ENCODE results near the gene SPRY4.
A peak's percentile ranks its signal among the peaks of the same experiment; 100 is the strongest.
"Not testable (repeated sequence)": the region's sequence is repeated elsewhere in the genome, so short reads cannot be mapped to it uniquely, and the experiment has no call there.

SPRY4 gene

DNA sequence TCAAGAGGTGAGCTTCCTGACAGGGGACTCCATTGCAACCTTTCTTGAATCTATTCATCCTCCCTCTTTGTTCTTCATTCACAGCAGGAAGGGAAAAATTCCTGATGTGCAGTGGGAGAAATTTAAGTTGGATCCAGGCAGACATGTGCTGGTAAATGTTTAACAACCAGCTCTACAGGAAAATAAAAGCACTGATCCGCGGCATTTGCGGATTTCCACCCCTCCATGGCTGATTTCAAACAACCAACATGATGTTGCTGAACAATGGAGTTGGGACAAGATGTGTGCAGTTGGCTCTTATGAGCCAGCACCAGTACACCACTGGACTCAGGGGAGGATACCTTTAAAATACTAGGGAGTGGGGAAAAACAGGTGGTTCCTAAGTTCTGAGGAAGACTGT lies 47.0 kb downstream of the SPRY4 start:
- Mint-ChIP-seq H3K27me3 (ENCODE audit: low read depth, poor library complexity) (no peaks in the 10 kb centered on the region), H3K9me3 (no peaks in the 10 kb centered on the region), H3K27ac (peak overlapping the region; percentile 79), H3K4me3 (no peak overlapping the region), H3K36me3 (ENCODE audit: low read depth) (no peaks in the 10 kb centered on the region), H3K4me1 (peaks cover 59% of the 10 kb centered on the region)
- DNase-seq = no peak
- TF ChIP-seq, protein P1, sequence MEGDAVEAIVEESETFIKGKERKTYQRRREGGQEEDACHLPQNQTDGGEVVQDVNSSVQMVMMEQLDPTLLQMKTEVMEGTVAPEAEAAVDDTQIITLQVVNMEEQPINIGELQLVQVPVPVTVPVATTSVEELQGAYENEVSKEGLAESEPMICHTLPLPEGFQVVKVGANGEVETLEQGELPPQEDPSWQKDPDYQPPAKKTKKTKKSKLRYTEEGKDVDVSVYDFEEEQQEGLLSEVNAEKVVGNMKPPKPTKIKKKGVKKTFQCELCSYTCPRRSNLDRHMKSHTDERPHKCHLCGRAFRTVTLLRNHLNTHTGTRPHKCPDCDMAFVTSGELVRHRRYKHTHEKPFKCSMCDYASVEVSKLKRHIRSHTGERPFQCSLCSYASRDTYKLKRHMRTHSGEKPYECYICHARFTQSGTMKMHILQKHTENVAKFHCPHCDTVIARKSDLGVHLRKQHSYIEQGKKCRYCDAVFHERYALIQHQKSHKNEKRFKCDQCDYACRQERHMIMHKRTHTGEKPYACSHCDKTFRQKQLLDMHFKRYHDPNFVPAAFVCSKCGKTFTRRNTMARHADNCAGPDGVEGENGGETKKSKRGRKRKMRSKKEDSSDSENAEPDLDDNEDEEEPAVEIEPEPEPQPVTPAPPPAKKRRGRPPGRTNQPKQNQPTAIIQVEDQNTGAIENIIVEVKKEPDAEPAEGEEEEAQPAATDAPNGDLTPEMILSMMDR (IDR thresholded peaks at IDR 0.05) = no peak

DNA sequence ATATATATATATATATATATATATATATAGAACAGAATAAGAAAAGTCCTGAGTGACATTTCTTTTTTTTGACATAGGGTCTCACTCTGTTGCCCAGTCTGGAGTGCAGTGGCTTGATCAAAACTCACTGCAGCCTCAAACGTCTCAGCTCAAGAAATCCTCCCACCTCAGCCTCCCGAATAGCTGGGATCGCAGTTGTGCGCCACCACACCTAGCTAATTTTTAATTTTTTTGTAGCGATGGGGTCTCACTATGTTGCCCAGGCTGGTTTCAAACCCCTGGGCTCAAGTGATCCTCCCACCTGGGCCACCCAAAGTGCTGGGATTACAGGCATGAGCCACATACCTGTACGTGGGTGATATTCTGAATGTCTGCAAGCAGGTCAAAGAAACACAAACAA lies 48.3 kb downstream of the SPRY4 start:
- H3K36me3 Mint-ChIP-seq (ENCODE audit: low read depth) = no peaks in the 10 kb centered on the region

DNA sequence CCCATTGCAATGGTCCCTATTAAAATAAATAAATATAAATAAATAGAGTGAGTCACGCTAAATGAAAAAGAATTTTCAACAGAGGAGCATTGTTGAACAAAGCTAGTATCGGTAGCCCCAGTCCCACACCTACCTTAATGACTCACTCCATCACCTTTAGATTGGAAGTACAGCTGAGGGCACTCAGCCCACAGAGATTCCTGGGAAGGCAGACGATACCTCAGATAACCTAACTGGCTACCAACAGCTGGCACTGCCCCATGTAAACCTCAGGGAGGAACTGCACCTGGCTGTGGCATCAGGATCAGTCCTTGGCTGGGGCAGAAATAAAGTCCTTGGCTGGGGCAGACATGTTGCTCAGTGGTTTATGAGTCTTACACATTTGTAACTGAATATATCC lies 49.3 kb downstream of the SPRY4 start:
- Mint-ChIP-seq H3K9me3 (no peaks in the 10 kb centered on the region), H3K27me3 (ENCODE audit: low read depth, poor library complexity) (peaks cover 7% of the 10 kb centered on the region), H3K4me1 (peaks cover 37% of the 10 kb centered on the region), H3K27ac (no peak overlapping the region), H3K36me3 (ENCODE audit: low read depth) (no peaks in the 10 kb centered on the region), H3K4me3 (no peak overlapping the region)
- DNase-seq = no peak
- TF ChIP-seq, protein P1 (IDR thresholded peaks at IDR 0.05) = no peak

More for the DNA sequence above, 48.3 kb downstream of the SPRY4 start:
- TF ChIP-seq, protein P1 (IDR thresholded peaks at IDR 0.05) = no peak
- H3K27me3 Mint-ChIP-seq (ENCODE audit: low read depth, poor library complexity) = peaks cover 3% of the 10 kb centered on the region
- no peaks in the 10 kb centered on the region for H3K9me3 Mint-ChIP-seq
- no peak overlapping the region for H3K4me3 Mint-ChIP-seq
- no peak for DNase-seq
- no peak overlapping the region for H3K27ac Mint-ChIP-seq
- peaks cover 48% of the 10 kb centered on the region for H3K4me1 Mint-ChIP-seq

DNA sequence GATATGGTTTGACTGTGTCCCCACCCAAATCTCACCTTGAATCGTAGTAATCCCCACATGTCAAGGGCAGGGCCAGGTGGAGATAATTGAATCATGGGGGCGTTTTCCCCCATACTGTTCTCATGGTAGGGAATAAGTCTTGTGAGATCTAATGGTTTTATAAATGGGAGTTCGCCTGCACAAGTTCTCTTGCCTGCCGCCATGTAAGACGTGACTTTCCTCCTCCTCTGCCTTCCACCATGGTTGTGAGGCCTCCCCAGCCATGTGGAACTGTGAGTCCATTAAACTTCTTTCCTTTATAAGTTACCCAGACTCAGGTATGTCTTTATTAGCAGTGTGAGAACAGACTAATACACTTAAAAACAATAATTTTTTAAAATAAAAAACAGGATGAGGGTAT lies 52.2 kb downstream of the SPRY4 start:
- H3K4me1 Mint-ChIP-seq = peaks cover 13% of the 10 kb centered on the region
- H3K27ac Mint-ChIP-seq; H3K36me3 Mint-ChIP-seq (ENCODE audit: low read depth); H3K9me3 Mint-ChIP-seq; DNase-seq; H3K27me3 Mint-ChIP-seq (ENCODE audit: low read depth, poor library complexity); H3K4me3 Mint-ChIP-seq: not testable (repeated sequence)

DNA sequence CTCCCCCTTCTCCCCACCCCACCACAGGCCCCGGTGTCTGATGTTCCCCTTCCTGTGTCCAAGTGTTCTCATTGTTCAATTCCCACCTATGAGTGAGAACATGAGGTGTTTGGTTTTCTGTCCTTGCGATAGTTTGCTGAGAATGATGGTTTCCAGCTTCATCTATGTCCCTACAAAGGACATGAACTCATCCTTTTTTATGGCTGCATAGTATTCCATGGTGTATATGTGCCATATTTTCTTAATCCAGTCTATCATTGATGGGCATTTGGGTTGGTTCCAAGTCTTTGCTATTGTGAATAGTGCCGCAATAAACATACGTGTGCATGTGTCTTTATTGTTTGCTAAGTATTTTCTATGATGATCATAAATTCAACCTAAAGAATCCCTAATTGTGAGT lies 60.7 kb downstream of the SPRY4 start:
- not testable (repeated sequence) for DNase-seq; H3K27ac Mint-ChIP-seq; H3K4me3 Mint-ChIP-seq; H3K27me3 Mint-ChIP-seq (ENCODE audit: low read depth, poor library complexity)
- peaks cover 31% of the 10 kb centered on the region for H3K4me1 Mint-ChIP-seq
- H3K9me3 Mint-ChIP-seq = peaks cover 23% of the 10 kb centered on the region
- H3K36me3 Mint-ChIP-seq (ENCODE audit: low read depth) = peaks cover 15% of the 10 kb centered on the region

DNA sequence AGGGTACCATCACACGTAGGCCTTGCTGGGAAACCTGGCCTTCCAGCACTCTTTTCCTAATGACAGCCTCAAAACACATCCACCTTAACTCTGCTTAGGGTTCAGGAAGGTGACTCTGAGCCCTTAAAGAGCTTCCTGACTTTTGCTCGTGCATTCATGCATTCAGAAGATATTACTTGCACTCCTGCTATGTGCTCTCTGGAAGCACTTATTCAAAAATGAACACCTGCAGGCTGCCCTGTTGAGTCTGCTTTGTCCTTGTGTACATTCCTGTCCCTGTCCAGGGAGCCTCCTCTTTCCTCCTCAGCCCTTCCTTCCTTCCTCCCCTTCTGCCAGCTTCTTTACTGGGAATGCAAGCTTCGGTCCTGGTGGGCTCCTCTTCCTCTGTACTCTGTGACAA lies 61.5 kb downstream of the SPRY4 start:
- no peak overlapping the region for H3K4me3 Mint-ChIP-seq
- H3K36me3 Mint-ChIP-seq (ENCODE audit: low read depth) = peaks cover 12% of the 10 kb centered on the region
- peaks cover 20% of the 10 kb centered on the region for H3K9me3 Mint-ChIP-seq
- H3K27me3 Mint-ChIP-seq (ENCODE audit: low read depth, poor library complexity) = no peaks in the 10 kb centered on the region
- TF ChIP-seq, protein P1 (IDR thresholded peaks at IDR 0.05) = no peak
- H3K4me1 Mint-ChIP-seq = peaks cover 27% of the 10 kb centered on the region
- peak overlapping the region; percentile 78 for H3K27ac Mint-ChIP-seq
- DNase-seq = no peak

DNA sequence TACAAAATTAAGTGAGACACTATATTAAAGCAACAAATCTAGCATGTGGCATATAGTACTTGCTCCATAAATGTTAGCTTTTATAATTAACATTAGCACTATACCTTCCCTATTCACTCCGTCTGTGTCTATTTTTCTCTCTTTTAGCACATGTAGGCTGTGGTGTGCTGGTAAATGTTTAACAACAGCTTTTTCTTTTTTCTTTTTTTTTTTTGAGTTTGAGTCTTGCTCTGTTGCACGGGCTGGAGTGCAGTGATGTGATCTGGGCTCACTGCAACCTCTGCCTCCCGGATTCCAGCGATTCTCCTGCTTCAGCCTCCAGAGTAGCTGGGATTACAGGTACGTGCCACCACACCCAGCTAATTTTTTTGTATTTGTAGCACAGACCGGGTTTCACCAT lies 62.1 kb downstream of the SPRY4 start:
- H3K4me3 Mint-ChIP-seq = no peak overlapping the region
- H3K4me1 Mint-ChIP-seq = peaks cover 26% of the 10 kb centered on the region
- H3K27me3 Mint-ChIP-seq (ENCODE audit: low read depth, poor library complexity) = no peaks in the 10 kb centered on the region
- TF ChIP-seq, protein P1 (IDR thresholded peaks at IDR 0.05) = no peak
- no peak overlapping the region for H3K27ac Mint-ChIP-seq
- H3K9me3 Mint-ChIP-seq = peaks cover 18% of the 10 kb centered on the region
- peaks cover 10% of the 10 kb centered on the region for H3K36me3 Mint-ChIP-seq (ENCODE audit: low read depth)
- no peak for DNase-seq

Data from nephron progenitor cell (in vitro differentiated cells).